NK-92 (cell line): ENCODE results near the gene XPNPEP2.

Experiments
- DNase-seq: peaks from one replicate; lab custom pipeline; 2025; ENCODE audit not compliant: unreplicated experiment; lab: John Stamatoyannopoulos, UW

XPNPEP2 gene

DNA sequence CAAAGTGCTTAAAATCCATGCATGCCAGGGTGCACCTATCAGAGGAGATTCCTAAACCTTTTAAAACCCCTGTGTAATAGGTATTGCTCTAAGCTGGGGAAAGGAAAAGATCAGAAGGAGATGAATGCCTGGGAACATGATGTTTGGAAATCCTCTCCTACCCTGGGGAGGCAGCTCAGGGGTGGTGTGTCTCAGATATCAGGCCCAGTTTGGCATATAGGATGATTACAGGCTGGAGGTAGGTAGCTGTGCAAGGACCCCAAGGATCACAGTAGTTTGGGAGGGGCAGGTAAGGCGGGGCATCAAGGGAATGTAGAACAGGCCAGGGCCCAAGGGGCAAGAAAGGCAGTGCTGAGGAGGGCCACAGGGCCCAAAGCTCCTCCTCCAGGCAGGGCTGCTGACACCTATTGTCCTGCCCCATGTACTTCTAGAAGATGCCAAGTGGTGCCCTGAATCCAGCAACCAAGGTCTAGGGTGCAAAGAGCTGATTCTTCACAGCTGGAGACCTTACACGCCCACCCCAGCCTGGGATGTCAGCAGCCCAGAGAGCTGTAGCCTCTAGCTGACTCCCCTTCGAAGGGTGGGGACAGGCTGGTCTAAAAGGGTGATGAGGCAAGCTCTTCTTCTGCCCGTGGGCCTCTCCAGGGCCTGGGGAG lies 58.6 kb downstream of the XPNPEP2 start:
- no peak for DNase-seq

DNA sequence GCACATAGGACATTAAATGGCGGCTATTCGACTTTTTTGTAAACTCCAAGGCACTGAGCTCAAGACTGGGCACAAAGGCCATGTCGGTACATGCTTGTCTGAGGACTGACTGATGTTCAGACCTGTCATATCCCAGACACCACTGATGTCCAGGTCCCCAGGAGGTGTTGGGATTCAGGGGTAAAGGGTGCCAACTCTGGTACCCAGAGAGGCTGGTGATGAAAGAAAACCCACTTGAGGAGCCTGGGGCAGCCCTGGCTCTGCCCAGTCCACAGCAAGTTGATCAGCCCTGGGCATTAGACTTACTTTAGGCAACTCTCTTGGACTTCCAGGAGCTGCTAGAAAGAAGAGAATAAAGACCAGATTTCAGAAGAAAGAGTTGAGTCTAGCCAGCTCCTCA lies 59.7 kb downstream of the XPNPEP2 start:
- DNase-seq = no peak

DNA sequence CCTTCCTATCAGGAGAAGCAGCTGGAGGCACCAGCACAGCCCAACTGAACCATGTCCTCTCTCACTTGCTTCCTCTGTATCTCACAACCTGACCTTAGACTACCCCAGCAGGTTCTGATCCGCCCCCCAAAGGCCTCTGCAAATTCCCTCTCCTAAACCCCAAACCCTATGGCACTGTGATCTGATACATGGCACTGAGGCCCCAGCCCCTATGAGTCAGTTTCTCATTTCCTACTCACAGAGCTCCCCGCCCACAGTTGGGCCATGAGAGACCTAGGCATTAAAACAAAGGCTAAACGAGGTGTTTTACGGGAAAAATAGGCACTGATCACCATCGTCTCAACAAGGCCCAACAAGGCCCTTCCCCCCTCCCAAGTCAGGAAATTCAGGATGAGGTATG lies 60.1 kb downstream of the XPNPEP2 start:
- DNase-seq = no peak

DNA sequence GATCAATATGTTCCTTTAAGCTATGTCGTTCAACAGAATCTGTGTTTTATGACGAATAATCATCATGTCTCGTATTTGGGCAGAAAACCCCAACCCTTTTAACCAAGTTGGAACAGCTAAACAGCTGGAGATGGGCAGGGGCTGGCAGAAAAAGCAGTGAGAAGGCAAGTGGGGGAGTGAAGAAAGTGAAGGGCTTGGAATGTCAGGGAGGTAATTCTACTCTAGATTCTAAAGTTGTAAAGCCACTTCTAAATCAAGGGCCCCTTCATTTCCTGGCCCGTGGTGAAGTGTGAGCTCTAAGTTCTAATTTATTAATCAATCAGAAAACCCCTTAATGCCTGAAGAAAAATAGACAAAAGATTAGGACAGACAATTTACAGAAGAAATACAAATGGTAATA lies 61.4 kb downstream of the XPNPEP2 start:
- no peak for DNase-seq

DNA sequence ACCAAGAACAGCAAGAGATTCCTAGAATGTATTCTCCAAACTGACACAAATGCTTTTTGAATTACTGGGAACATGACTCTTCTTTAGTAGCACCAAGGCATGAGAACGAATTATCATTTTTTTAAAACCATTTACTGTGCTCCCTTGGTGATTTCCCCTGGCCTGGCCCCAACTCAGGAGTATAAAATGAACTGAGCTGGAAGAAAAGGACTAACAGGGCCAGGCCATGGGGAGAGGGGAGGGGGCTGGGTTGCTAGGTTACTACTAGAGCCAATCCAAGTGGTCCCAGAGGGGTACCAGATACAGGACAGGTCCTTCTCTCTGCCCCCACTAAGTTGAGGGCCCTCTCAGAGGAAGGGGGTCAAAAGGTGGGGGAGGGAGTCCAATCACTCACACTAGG lies 64.1 kb downstream of the XPNPEP2 start:
- no peak for DNase-seq

DNA sequence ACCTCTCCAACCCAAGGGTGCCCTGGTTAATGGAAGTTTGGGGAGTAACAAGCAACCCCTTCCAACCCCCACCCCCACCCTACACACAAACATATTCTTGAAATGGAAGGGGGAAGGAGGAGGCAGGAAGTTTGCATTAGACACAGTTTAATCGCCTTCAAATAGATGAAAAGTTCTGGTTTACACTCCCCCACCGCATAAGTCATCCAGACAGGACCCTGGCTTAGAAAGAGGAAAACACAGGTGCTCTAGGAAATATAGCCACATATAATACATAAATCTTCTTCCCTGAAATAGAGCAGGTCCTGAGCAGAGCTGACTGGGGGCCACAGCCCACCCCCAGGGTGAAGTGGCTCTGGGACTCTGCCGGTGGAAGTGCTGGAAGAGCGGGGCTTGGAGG lies 66.0 kb downstream of the XPNPEP2 start:
- DNase-seq = no peak

DNA sequence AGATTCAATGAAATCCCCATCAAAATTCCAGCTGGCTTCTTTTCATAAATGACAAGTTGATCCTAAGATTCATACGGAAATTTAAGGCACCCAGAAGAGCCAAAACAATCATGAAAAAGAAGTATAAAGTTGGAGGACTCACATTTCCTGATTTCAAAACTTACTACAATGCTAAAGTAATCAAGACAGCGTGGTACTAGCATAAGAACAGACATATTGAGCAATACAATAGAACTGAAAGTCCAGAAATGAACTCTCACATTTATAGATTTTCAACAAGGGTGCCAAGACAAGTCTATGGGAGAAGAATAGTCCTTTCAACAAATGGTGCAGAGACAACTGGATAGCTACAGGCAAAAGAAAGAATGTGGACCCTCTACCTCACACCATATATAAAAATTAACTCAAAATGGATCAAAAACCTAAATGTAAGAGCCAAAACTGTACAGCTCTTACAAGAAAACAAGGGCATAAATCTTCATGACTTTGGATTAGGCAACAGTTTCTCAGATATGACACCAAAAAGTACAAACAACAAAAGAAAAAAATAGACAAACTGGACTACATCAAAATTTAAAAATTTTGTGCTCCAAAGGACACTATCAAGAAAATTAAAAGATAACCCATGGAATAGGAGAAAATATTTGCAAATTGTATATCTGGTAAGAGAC lies 69.5 kb downstream of the XPNPEP2 start:
- no peak for DNase-seq

DNA sequence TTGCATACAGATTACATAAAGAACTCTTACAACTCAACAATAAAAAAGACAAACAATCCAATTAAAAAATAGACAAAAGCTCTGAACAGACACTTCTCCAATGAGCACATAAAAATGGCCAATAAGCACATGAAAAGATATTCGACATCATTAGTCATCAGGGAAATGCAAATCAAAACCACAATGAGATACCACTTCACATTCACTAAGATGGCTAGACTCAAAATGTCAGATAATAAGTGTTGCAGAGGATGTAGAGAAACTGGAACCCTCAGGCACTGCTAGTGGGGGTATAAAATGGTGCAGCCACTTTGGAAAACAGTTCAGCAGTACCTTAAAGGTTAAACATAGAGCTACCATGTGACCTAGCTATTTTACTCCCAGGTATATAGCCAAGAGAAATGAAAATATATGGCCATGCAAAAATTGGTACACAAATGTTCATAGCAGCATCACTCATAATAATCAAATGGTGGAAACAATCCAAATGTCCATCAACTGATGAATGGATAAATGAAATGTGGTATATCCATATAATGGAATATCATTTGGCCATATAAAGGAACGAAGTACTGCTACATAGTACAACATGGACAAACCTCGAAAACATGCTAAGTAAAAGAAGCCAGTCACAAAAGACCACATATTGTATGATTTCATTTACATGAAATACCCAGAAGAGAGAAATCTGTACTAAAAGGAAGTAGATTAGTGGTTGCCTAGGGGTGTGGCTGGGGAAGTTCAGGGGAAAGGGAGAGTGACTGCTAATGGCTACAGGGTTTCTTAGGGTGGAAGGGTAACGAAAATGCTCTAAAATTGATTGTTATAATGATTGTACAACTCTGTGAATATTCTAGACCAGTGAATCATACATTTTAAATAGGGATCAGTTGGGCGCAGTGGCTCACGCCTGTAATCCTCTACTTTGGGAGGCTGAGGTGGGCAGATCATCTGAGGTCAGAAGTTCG lies 70.3 kb downstream of the XPNPEP2 start:
- no peak for DNase-seq

DNA sequence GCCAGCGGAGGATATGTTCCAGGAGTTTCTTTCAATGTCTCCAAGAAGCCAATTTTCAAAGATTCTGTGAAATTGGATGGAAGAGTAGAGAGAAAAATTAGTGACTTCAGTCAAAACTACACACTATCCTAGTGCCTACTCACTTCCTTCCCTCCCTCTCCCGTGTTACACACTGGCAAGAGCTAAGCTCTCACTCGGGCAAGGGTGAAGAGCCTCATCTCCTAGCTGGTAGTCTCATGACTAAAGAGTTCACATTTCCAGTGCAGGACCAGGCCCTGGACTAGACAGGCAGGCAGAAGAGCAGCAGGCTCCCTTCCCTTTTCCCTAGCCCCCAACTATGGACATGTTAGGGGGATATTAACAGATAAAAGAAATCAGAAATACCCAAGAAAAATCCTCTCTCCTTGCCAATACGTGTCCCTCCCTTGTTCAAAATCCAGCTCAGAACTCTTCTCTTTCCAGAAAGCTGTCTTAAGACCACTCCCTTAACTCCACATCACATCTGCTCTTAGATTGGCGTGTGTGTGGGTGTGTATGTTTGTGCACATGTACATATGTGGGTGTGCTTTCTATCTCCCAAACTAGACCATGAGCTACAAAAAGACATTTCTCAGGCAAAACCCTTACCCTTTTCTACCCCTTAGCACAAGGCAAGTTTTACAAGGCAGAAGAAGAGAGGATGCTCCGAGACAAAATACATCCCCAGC lies 75.0 kb downstream of the XPNPEP2 start:
- no peak for DNase-seq

DNA sequence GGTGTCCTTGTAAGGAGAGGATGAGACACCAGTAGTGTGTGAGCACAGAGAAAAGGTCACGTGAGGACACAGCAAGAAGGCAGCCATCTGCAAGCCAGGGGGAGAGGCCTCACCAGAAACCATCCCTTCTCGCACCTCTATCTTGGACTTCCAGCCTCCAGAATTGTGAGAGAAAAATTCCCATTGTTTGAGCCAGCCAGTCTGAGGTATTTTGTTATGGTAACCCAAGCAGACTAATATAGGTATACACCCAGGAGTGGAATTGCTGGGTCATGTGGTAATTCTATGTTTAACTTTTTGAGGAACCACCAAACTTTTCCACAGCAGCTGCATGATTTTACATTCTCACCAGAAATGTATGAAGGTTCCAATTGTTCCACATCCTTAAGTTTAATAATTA lies 79.3 kb downstream of the XPNPEP2 start:
- no peak for DNase-seq
